Activated CD8-positive, alpha-beta memory T cell treated with anti-CD3 and anti-CD28 coated beads for 24 hours (primary cell): ENCODE data around the gene SHOX.
"Not testable (repeated sequence)": the region's sequence is repeated elsewhere in the genome, so short reads cannot be mapped to it uniquely, and the experiment has no call there.

Experiments used
- DNase-seq: peaks from one replicate; pipeline ENCODE4 v3.0.0-alpha.2; 2020

SHOX gene

DNA sequence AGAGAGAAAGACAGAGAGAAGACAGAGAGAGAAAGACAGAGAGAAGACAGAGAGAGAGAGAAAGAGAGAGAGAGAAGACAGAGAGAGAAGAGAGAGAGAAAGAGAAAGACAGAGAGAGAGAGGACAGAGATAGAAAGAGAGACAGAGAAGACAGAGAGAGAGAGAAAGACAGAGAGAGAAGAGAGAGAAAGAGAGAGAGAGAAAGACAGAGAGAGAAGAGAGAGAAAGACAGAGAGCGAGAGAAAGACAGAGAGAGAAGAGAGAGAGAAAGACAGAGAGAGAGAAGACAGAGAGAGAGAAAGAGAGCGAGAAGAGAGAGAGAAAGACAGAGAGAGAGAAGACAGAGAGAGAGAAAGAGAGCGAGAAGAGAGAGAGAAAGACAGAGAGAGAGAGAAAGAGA, 7.8 kb upstream of the SHOX start:
- DNase-seq: not testable (repeated sequence)

DNA sequence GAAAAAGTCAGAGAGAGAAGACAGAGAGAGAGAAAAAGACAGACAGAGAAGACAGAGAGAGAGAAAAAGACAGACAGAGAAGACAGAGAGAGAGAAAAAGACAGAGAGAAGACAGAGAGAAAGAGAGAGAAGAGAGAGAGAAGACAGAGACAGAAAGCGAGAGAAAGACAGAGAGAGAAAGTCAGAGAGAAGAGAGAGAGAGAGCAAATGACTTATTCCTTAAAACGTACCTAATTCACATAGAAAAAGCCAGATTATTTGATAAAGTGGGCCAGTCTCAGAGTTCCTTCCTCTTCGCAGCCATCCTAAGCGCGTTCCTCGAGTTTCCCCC, 7.4 kb upstream of the SHOX start:
- DNase-seq: no peak

- peak; percentile 50 for DNase-seq
Observed at GRCh38 chrX:623599-624315, 6.8 kb upstream of the SHOX start.

GRCh38 chrX:625137-625691, 5.4 kb upstream of the SHOX start:
- no peak for DNase-seq

- not testable (repeated sequence) for DNase-seq
Observed at GRCh38 chrX:626047-626446, 4.5 kb upstream of the SHOX start.

GRCh38 chrX:626745-627509, 3.7 kb upstream of the SHOX start:
- no peak for DNase-seq

GRCh38 chrX:627510-627981, 3.0 kb upstream of the SHOX start:
- no peak for DNase-seq

DNA sequence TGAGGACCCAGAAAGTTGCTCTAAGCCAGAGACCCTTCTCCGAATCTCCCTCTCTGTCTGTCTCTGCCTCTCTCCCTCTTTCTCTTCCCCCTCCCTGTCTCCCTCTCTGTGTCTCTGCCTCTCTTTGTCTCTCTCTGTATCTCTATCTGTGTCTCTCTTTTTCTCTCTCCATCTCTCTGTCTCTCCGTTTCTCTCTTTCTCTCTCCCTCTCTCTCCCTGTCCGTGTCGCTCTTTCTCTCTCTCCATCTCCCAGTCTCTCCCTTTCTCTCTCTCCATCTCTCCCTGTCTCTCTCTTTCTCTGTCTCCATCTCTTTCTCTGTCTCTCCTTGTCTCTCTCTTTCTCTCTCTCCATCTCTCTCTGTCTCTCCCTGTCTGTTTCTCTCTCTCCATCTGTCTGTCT, 2.6 kb upstream of the SHOX start:
- no peak for DNase-seq

DNA sequence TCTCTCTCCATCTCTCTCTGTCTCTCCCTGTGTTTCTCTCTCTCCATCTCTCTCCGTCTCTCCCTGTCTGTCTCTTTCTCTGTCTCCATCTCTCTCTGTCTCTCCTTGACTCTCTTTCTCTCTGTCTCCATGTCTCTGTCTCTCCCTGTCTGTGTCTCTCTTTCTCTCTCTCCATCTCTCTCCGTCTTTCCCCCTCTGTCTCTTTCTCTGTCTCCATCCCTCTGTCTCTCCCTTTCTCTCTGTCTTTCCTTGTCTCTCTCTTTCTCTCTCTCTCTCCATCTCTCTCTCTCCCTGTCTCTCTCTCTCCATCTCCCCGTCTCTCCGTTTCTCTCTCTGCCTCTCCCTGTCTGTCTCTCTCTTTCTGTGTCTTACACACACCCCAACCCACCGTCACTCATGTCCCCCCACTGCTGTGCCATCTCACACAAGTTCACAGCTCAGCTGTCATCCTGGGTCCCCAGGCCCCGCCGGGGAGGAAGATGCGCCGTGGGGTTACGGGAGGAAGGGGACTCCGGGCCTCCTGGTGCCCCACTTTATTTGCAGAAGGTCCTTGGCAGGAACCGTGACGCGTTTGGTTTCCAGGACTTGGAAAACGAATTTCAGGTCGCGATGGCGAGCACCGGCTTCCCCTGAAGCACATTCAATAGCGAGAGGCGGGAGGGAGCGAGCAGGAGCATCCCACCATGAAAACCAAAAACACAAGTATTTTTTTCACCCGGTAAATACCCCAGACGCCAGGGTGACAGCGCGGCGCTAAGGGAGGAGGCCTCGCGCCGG, 1.2 kb upstream of the SHOX start:
- no peak for DNase-seq

DNA sequence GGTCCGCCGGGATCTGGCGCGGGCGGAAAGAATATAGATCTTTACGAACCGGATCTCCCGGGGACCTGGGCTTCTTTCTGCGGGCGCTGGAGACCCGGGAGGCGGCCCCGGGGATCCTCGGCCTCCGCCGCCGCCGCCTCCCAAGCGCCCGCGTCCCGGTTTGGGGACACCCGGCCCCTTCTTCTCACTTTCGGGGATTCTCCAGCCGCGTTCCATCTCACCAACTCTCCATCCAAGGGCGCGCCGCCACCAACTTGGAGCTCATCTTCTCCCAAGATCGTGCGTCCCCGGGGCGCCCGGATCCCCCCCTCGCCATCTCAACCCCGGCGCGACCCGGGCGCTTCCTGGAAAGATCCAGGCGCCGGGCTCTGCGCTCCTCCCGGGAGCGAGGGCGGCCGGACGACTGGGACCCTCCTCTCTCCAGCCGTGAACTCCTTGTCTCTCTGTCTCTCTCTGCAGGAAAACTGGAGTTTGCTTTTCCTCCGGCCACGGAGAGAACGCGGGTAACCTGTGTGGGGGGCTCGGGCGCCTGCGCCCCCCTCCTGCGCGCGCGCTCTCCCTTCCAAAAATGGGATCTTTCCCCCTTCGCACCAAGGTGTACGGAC, 482 bp upstream of the SHOX start:
- DNase-seq: no peak

DNA sequence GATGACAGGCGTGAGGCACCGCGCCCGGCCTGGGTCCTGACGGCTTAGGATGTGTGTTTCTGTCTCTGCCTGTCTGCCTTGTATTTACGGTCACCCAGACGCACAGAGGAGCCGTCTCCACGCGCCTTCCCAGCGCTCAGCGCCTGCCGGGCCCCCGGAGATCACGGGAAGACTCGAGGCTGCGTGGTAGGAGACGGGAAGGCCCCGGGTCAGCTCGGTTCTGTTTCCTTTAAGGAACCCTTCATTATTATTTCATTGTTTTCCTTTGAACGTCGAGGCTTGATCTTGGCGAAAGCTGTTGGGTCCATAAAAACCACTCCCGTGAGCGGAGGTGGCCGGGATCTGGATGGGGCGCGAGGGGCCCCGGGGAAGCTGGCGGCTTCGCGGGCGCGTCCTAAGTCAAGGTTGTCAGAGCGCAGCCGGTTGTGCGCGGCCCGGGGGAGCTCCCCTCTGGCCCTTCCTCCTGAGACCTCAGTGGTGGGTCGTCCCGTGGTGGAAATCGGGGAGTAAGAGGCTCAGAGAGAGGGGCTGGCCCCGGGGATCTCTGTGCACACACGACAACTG, 1.3 kb downstream of the SHOX start:
- DNase-seq: no peak

- no peak for DNase-seq
Observed at GRCh38 chrX:632366-633042, 1.9 kb downstream of the SHOX start.

GRCh38 chrX:633043-633984, 2.7 kb downstream of the SHOX start:
- no peak for DNase-seq

- DNase-seq: no peak
Observed at GRCh38 chrX:633985-634958, 3.7 kb downstream of the SHOX start.

DNA sequence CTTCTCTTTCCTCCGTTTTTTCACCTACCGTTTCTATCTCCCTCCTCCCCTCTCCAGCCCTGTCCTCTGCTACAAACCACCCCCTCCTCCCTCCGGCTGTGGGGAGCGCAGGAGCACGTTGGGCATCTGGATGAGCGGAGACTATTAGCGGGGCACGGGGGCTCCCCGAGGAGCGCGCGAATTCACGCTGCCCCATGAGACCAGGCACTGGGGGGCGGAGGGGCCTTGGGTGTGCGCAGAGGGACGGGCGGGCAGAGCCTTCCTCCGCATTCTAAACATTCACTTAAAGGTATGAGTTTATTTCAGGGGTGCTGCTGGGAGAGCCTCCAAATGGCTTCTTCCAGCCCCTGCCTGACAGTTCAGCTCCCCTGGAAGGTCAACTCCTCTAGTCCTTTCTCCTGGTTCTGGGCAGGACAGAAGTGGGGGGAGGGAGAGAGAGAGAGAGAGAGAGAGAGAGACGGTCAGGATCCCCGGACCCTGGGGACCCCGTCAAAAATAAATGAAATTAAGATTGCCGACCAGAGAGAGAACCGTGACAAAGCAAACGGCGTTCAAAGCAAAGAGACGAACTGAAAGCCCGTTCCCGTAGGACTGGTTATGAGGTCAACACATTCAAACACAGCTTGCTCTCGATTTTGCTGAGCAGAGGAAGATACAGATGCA, 5.0 kb downstream of the SHOX start:
- no peak for DNase-seq

DNA sequence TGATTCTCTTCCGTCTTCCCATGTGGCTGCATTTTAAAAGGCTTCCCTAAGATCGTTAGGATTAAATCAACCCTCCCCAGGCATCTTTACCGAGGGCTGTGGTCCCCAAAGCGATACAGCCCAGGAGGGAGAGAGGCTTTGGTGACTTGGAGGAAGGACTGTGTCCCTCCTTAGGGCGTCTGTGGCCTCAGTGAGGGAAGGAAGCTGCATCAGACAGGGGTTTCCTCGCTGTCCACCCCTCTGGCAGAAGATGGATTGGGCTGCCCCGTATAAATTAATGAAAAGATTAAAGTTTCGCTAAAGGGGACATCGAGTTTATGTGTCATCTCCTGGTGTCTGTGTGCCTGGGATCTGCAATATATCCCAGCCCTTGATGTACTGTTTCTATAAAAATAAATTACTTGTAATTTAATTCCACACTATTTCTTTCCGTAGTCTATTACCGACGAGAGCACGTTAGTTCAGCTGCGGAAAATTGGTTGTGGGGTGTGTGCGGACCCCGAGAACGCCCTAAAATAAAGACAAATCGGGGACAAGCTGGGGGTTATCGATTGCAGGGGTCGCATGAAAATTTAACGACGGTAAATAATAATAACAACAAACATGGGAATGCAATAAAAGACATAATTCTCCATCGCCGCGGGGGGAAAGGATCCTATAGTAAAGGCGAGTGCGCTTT, 6.5 kb downstream of the SHOX start:
- no peak for DNase-seq

GRCh38 chrX:637660-638481, 7.3 kb downstream of the SHOX start:
- DNase-seq: peak; percentile 43
